SK-N-SH treated with all-trans-retinoic acid at 6 μM for 48 hours (cell line): Measurements from ENCODE around the gene SLC5A9.

Experiments
- ATAC-seq: fragments of 200-7000 bp; cut with Tn5 transposase; 3 replicates; pipeline ENCODE4 v1.9.1; 2020; ENCODE audit warnings: mild to moderate bottlenecking, moderate library complexity
- ARNTL ChIP-seq: fragments of 450-650 bp; formaldehyde crosslinking; IDR thresholded peaks from 2 replicates; pipeline ENCODE4 v1.5.0; 2020; ENCODE audit warnings: low read depth, mild to moderate bottlenecking, moderate library complexity, borderline replicate concordance
- BACH2 ChIP-seq: fragments of 250-450 bp; sonication (Bioruptor Pico); IDR thresholded peaks from 2 replicates; pipeline ENCODE4 v1.9.0; 2021; ENCODE audit warnings: mild to moderate bottlenecking, borderline replicate concordance
- CSDC2 ChIP-seq: fragments of 250-450 bp; sonication (Bioruptor Pico); IDR thresholded peaks from 2 replicates; pipeline ENCODE4 v1.5.0; 2020; ENCODE audit warnings: mild to moderate bottlenecking, moderate library complexity
- GLIS3 ChIP-seq: fragments of 250-450 bp; sonication (Bioruptor Pico); IDR thresholded peaks from 2 replicates; pipeline ENCODE4 v1.5.0; 2020; ENCODE audit warnings: mild to moderate bottlenecking, moderate library complexity
- ISL1 ChIP-seq: fragments of 250-450 bp; sonication (Bioruptor Pico); IDR thresholded peaks from 2 replicates; pipeline ENCODE4 v2.1.2; 2022; ENCODE audit warnings: mild to moderate bottlenecking, moderate library complexity
- OSR1 ChIP-seq: fragments of 250-450 bp; sonication (Bioruptor Pico); IDR thresholded peaks from 2 replicates; pipeline ENCODE4 v1.8.0; 2022; ENCODE audit warnings: moderate library complexity, mild to moderate bottlenecking, inconsistent platforms
- PPARA ChIP-seq: fragments of 250-450 bp; sonication (Bioruptor Pico); IDR thresholded peaks from 2 replicates; pipeline ENCODE4 v1.5.0; 2020; ENCODE audit warnings: mild to moderate bottlenecking, borderline replicate concordance
- SNAI2 ChIP-seq: fragments of 250-450 bp; sonication (Bioruptor Pico); IDR thresholded peaks from 2 replicates; pipeline ENCODE4 v1.5.0; 2020; ENCODE audit warnings: mild to moderate bottlenecking, moderate library complexity
- TCF4 ChIP-seq: fragments of 250-450 bp; sonication (Bioruptor Pico); IDR thresholded peaks from 2 replicates; pipeline ENCODE4 v1.8.0; 2021; ENCODE audit warnings: mild to moderate bottlenecking, moderate library complexity, borderline replicate concordance
- TSHZ2 ChIP-seq: fragments of 250-450 bp; sonication (Bioruptor Pico); IDR thresholded peaks from 2 replicates; pipeline ENCODE4 v1.5.0; 2020; ENCODE audit warnings: mild to moderate bottlenecking, moderate library complexity
- ZFP3 ChIP-seq: fragments of 250-450 bp; sonication (Bioruptor Pico); IDR thresholded peaks from 2 replicates; pipeline ENCODE4 v1.5.0; 2020; ENCODE audit warnings: mild to moderate bottlenecking, moderate library complexity
- ZFP30 ChIP-seq: fragments of 450-650 bp; formaldehyde crosslinking; IDR thresholded peaks from 2 replicates; pipeline ENCODE4 v1.5.0; 2022; ENCODE audit warnings: mild to moderate bottlenecking, moderate library complexity
- ZNF565 ChIP-seq: fragments of 450-650 bp; formaldehyde crosslinking; conservative IDR thresholded peaks from 2 replicates; pipeline ENCODE4 v1.5.0; 2020; ENCODE audit warnings: low read depth, mild to moderate bottlenecking, moderate library complexity
- TF ChIP-seq, protein P1 (sequence below): fragments of 250-450 bp; sonication (Bioruptor Pico); IDR thresholded peaks from 2 replicates; pipeline ENCODE4 v1.8.0; 2021; ENCODE audit warnings: low read depth, mild to moderate bottlenecking, moderate library complexity, borderline replicate concordance
- TF ChIP-seq, protein P2 (sequence below): fragments of 250-450 bp; sonication (Bioruptor Pico); IDR thresholded peaks from 2 replicates; pipeline ENCODE4 v1.8.0; 2020; ENCODE audit warnings: mild to moderate bottlenecking, moderate library complexity, borderline replicate concordance
- TF ChIP-seq, protein P3 (sequence below): fragments of 250-450 bp; sonication (Bioruptor Pico); IDR thresholded peaks from 2 replicates; pipeline ENCODE4 v1.5.1; 2021; ENCODE audit warnings: mild to moderate bottlenecking, moderate library complexity

SLC5A9 gene

DNA sequence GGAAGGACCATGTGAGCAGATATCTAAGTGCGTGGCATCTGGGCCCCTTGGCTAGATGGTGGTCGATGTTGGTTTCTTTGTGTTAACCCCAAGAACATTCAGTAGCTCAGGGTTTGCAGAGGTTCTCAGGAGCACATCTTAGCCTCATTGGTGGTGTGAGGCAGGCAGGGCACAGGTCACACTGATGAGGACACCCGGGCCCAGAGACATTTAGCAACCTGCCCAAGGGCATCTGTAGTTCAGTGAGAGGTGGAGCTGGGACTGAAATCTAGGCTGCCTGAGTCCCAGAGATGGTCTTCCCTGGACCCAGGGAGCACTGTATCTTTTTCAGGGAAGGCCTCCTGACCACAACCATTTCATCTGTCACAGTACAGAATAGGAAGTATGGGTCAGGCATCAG lies 859 bp upstream of the SLC5A9 start:
- TF ChIP-seq OSR1 (CRISPR knock-in tag) (no peak), GLIS3 (CRISPR knock-in tag) (no peak), TCF4 (CRISPR knock-in tag) (no peak), CSDC2 (CRISPR knock-in tag) (no peak), ISL1 (no peak), SNAI2 (CRISPR knock-in tag) (no peak), BACH2 (CRISPR knock-in tag) (no peak), ZNF565 (CRISPR knock-in tag) (no peak), ZFP30 (no peak), ARNTL (CRISPR knock-in tag) (no peak), ZFP3 (CRISPR knock-in tag) (no peak)
- TF ChIP-seq, protein P1, sequence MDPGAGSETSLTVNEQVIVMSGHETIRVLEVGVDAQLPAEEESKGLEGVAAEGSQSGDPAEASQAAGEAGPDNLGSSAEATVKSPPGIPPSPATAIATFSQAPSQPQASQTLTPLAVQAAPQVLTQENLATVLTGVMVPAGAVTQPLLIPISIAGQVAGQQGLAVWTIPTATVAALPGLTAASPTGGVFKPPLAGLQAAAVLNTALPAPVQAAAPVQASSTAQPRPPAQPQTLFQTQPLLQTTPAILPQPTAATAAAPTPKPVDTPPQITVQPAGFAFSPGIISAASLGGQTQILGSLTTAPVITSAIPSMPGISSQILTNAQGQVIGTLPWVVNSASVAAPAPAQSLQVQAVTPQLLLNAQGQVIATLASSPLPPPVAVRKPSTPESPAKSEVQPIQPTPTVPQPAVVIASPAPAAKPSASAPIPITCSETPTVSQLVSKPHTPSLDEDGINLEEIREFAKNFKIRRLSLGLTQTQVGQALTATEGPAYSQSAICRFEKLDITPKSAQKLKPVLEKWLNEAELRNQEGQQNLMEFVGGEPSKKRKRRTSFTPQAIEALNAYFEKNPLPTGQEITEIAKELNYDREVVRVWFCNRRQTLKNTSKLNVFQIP (CRISPR knock-in tag) = no peak
- TF ChIP-seq, protein P2, sequence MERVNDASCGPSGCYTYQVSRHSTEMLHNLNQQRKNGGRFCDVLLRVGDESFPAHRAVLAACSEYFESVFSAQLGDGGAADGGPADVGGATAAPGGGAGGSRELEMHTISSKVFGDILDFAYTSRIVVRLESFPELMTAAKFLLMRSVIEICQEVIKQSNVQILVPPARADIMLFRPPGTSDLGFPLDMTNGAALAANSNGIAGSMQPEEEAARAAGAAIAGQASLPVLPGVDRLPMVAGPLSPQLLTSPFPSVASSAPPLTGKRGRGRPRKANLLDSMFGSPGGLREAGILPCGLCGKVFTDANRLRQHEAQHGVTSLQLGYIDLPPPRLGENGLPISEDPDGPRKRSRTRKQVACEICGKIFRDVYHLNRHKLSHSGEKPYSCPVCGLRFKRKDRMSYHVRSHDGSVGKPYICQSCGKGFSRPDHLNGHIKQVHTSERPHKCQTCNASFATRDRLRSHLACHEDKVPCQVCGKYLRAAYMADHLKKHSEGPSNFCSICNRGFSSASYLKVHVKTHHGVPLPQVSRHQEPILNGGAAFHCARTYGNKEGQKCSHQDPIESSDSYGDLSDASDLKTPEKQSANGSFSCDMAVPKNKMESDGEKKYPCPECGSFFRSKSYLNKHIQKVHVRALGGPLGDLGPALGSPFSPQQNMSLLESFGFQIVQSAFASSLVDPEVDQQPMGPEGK (CRISPR knock-in tag) = no peak
- no peak for ATAC-seq

GRCh38 chr1:48223366-48224240 lies 1.1 kb downstream of the SLC5A9 start:
- TF ChIP-seq, protein P2 (CRISPR knock-in tag) = no peak
- no peak for TF ChIP-seq SNAI2 (CRISPR knock-in tag)
- TF ChIP-seq ISL1 = no peak
- TF ChIP-seq GLIS3 (CRISPR knock-in tag) = no peak
- no peak for TF ChIP-seq ZFP3 (CRISPR knock-in tag)
- TF ChIP-seq, protein P3, sequence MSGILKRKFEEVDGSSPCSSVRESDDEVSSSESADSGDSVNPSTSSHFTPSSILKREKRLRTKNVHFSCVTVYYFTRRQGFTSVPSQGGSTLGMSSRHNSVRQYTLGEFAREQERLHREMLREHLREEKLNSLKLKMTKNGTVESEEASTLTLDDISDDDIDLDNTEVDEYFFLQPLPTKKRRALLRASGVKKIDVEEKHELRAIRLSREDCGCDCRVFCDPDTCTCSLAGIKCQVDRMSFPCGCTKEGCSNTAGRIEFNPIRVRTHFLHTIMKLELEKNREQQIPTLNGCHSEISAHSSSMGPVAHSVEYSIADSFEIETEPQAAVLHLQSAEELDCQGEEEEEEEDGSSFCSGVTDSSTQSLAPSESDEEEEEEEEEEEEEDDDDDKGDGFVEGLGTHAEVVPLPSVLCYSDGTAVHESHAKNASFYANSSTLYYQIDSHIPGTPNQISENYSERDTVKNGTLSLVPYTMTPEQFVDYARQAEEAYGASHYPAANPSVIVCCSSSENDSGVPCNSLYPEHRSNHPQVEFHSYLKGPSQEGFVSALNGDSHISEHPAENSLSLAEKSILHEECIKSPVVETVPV (CRISPR knock-in tag) = no peak
- no peak for TF ChIP-seq TSHZ2 (CRISPR knock-in tag)
- TF ChIP-seq PPARA (CRISPR knock-in tag) = no peak
- TF ChIP-seq OSR1 (CRISPR knock-in tag) = no peak
- ATAC-seq = no peak

DNA sequence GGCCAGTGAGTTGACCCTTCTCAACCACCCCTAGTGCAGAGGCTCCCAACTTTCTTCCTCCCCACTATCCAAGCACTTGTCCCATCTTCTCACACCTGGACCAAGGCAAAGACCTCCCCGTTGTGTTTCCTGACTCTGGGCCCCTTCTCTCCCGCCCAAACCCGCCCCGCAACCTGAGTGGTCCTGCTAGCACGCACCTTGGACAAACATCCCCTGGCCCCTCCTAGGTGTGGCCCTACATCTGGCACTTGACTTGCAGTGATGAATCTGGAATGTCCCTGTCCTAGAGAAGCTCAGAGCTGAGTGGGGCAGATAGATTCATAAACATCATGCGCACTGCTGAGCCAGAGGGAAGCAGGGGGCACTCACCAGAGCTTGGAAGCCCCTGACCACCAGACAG lies 2.3 kb downstream of the SLC5A9 start:
- TF ChIP-seq, protein P1 (CRISPR knock-in tag) = no peak
- TF ChIP-seq GLIS3 (CRISPR knock-in tag) = no peak
- no peak for ATAC-seq
